Aorta (tissue), 5 donors: Measurements from ENCODE around the gene ARSK. TPM values are rescaled to one million over a fixed set of nuclear protein-coding genes. Genes with fewer than 3 reads are reported as not detected.

Source experiments
- ATAC-seq: fragments of 200-7000 bp; cut with Tn5 transposase; one replicate; pipeline ENCODE4 v1.9.1; 2022; ENCODE audit warnings: moderate library complexity; ENCODE audit not compliant: low FRiP score
- DNase-seq, 2 donors: peaks; one replicate each; pipeline ENCODE4 v3.0.0-alpha.2; 2020
- H3K27ac ChIP-seq, 2 donors: one replicate each; pipeline ENCODE4 v1.5.1; 2013; ENCODE audit warnings: low read length in 2 of 2, mild to moderate bottlenecking in 2 of 2, moderate library complexity in 2 of 2, control low read depth in 1 of 2, inconsistent platforms in 1 of 2, low read depth in 1 of 2
- H3K27me3 ChIP-seq, 2 donors: one replicate each; pipeline ENCODE4 v1.6.1; 2013; ENCODE audit warnings: control low read depth in 1 of 2, low read length in 1 of 2, mild to moderate bottlenecking in 1 of 2, moderate library complexity in 1 of 2; ENCODE audit not compliant: insufficient read depth in 2 of 2, control insufficient read depth in 1 of 2
- H3K36me3 ChIP-seq, 2 donors: one replicate each; pipeline ENCODE4 v1.6.1; 2013; ENCODE audit warnings: control low read depth in 1 of 2, low read length in 1 of 2, mild to moderate bottlenecking in 1 of 2; ENCODE audit not compliant: insufficient read depth in 2 of 2, control insufficient read depth in 1 of 2
- H3K4me1 ChIP-seq, 2 donors: one replicate each; pipeline ENCODE4 v1.6.1; 2013; ENCODE audit warnings: low read length in 2 of 2, control low read depth in 1 of 2, mild to moderate bottlenecking in 1 of 2, moderate library complexity in 1 of 2; ENCODE audit not compliant: insufficient read depth in 2 of 2, control insufficient read depth in 1 of 2
- H3K4me3 ChIP-seq, 2 donors: one replicate each; pipeline ENCODE4 v1.5.1; 2013; ENCODE audit warnings: low read length in 2 of 2, control low read depth in 1 of 2, mild to moderate bottlenecking in 1 of 2
- H3K9me3 ChIP-seq: one replicate; pipeline ENCODE4 v1.6.1; 2013; ENCODE audit warnings: mild to moderate bottlenecking, low read length; ENCODE audit not compliant: control insufficient read depth
- WGBS, 2 donors: extraction: QIAGEN DNeasy Blood & Tissue Kit; methylation state at CpG; one replicate each; pipeline ENCODE4 v1.1.7; 2013; 5-methylcytosine and 5-hydroxymethylcytosine counted together
- intact Hi-C, 2 donors: fragments of 100-400 bp; cut with DNase I; formaldehyde crosslinking; loops; one replicate each; pipeline versions ENCODE4 v1.14.2 to v1.15.0; 2022
- polyA plus RNA-seq, 2 donors: library from polyadenylated mRNA; stranded (reverse); fragments of 200-250 nt; gene quantifications; one replicate each; pipeline ENCODE4 v1.2.3, GENCODE V29; 2013
- total RNA-seq, 2 donors: library from RNA; stranded (reverse); fragmentation: NEBNext Ultra II Directional; extraction: Animal tissue kit (Norgen Biotek cat#: 25700); gene quantifications; one replicate each; pipeline ENCODE4 v1.2.1, GENCODE V29; 2021
- donor health status: healthy with polysubstance abuse.
- donor health status: Bipolar disorder and iron deficiency.
- donor health status: DM: no; HTN: no; CAD: no.
- donor health status: DM: no; HTN: no; CAD: no.
- donor health status: DM: yes; HTN: yes; CAD: no.

Gene ARSK
- total and polyA plus RNA-seq, 4 donors = 2.5 to 5.6 (median 4.1) TPM

GRCh38 chr5:95581576-95581975 is 26.7 kb downstream of the ARSK start:
- WGBS, 2 donors = 97 to 98% methylated on average over 2 of the region's 2 CpGs
- Histone ChIP-seq H3K27me3 (no peaks in the 10 kb centered on the region), H3K4me3 (no peak overlapping the region), H3K4me1 (no peaks in the 10 kb centered on the region), H3K36me3 (peaks cover 0 to 2% of the 10 kb centered on the region in 2 donors), H3K27ac (no peak overlapping the region), H3K9me3 (no peaks in the 10 kb centered on the region)
- DNase-seq = no peak
- ATAC-seq = no peak
- intact Hi-C loops = no loop called here

- H3K9me3 ChIP-seq = no peaks in the 10 kb centered on the region
- DNase-seq (no peak), ATAC-seq (no peak)
- peaks cover 0 to 2% of the 10 kb centered on the region in 2 donors for H3K36me3 ChIP-seq
- 98 to 100% methylated on average over 1 of the region's 1 CpG for WGBS, 2 donors
- H3K4me3 ChIP-seq = no peak overlapping the region
- intact Hi-C loops = no loop called here
- no peaks in the 10 kb centered on the region for H3K27me3 ChIP-seq
- no peak overlapping the region for H3K27ac ChIP-seq
- no peaks in the 10 kb centered on the region for H3K4me1 ChIP-seq
Observed at GRCh38 chr5:95583992-95584391, 29.1 kb downstream of the ARSK start.

GRCh38 chr5:95590880-95591279 is 36.0 kb downstream of the ARSK start:
- ATAC-seq (no peak), DNase-seq (no peak)
- Histone ChIP-seq H3K4me1 (no peaks in the 10 kb centered on the region), H3K9me3 (no peaks in the 10 kb centered on the region), H3K27me3 (no peaks in the 10 kb centered on the region), H3K36me3 (no peaks in the 10 kb centered on the region), H3K27ac (no peak overlapping the region), H3K4me3 (no peak overlapping the region)
- WGBS, 2 donors = 77 to 84% methylated on average over 1 of the region's 1 CpG
- intact Hi-C loops = no loop called here

- no peak overlapping the region for H3K27ac ChIP-seq
- H3K4me3 ChIP-seq = no peak overlapping the region
- intact Hi-C loops = no loop called here
- WGBS, 2 donors = 95 to 96% methylated on average over 5 of the region's 5 CpGs
- no peaks in the 10 kb centered on the region for H3K9me3 ChIP-seq
- DNase-seq (no peak), ATAC-seq (no peak)
- H3K36me3 ChIP-seq = no peaks in the 10 kb centered on the region
- no peaks in the 10 kb centered on the region for H3K4me1 ChIP-seq
- H3K27me3 ChIP-seq = no peaks in the 10 kb centered on the region
Observed at GRCh38 chr5:95591490-95591901, 36.6 kb downstream of the ARSK start.

GRCh38 chr5:95595289-95595931 is 40.5 kb downstream of the ARSK start:
- no peaks in the 10 kb centered on the region for H3K36me3 ChIP-seq
- no peaks in the 10 kb centered on the region for H3K4me1 ChIP-seq
- no peak overlapping the region for H3K27ac ChIP-seq
- H3K27me3 ChIP-seq = no peaks in the 10 kb centered on the region
- no peak for DNase-seq
- H3K4me3 ChIP-seq = no peak overlapping the region
- 95 to 98% methylated on average over 3 of the region's 3 CpGs for WGBS, 2 donors
- H3K9me3 ChIP-seq = no peaks in the 10 kb centered on the region
- intact Hi-C loops = no loop called here
- ATAC-seq = no peak

- Histone ChIP-seq H3K27me3 (no peaks in the 10 kb centered on the region), H3K9me3 (no peaks in the 10 kb centered on the region), H3K4me1 (no peaks in the 10 kb centered on the region), H3K27ac (no peak overlapping the region), H3K36me3 (no peaks in the 10 kb centered on the region), H3K4me3 (no peak overlapping the region)
- ATAC-seq (no peak), DNase-seq (no peak)
- intact Hi-C loops = no loop called here
- WGBS, 2 donors = 88 to 89% methylated on average over 1 of the region's 1 CpG
Observed at GRCh38 chr5:95599252-95599651, 44.4 kb downstream of the ARSK start.

- H3K27ac ChIP-seq = no peak overlapping the region
- WGBS, 2 donors = 20 to 26% methylated on average over 1 of the region's 1 CpG
- intact Hi-C loops = no loop called here
- no peaks in the 10 kb centered on the region for H3K4me1 ChIP-seq
- no peaks in the 10 kb centered on the region for H3K27me3 ChIP-seq
- ATAC-seq = no peak
- no peaks in the 10 kb centered on the region for H3K9me3 ChIP-seq
- no peak for DNase-seq
- no peaks in the 10 kb centered on the region for H3K36me3 ChIP-seq
- no peak overlapping the region for H3K4me3 ChIP-seq
Observed at GRCh38 chr5:95600557-95600956, 45.7 kb downstream of the ARSK start.

- H3K4me3 ChIP-seq = no peak overlapping the region
- H3K4me1 ChIP-seq = no peaks in the 10 kb centered on the region
- DNase-seq = no peak
- WGBS, 2 donors = 97 to 98% methylated on average over 5 of the region's 5 CpGs
- intact Hi-C loops = no loop called here
- no peaks in the 10 kb centered on the region for H3K36me3 ChIP-seq
- ATAC-seq = no peak
- no peaks in the 10 kb centered on the region for H3K9me3 ChIP-seq
- H3K27ac ChIP-seq = no peak overlapping the region
- no peaks in the 10 kb centered on the region for H3K27me3 ChIP-seq
Observed at GRCh38 chr5:95605786-95606185, 50.9 kb downstream of the ARSK start.

GRCh38 chr5:95606419-95606818 is 51.5 kb downstream of the ARSK start:
- H3K4me1 ChIP-seq = no peaks in the 10 kb centered on the region
- no peak overlapping the region for H3K4me3 ChIP-seq
- H3K36me3 ChIP-seq = no peaks in the 10 kb centered on the region
- ATAC-seq (no peak), DNase-seq (no peak)
- H3K27ac ChIP-seq = no peak overlapping the region
- H3K27me3 ChIP-seq = no peaks in the 10 kb centered on the region
- H3K9me3 ChIP-seq = no peaks in the 10 kb centered on the region
- 93 to 98% methylated on average over 1 of the region's 1 CpG for WGBS, 2 donors
- intact Hi-C loops = no loop called here
